ENCODE measurements around the gene RASSF8. TPM values are rescaled to one million over a fixed set of nuclear protein-coding genes. Genes with fewer than 3 reads are reported as not detected.

RASSF8 gene
- total RNA-seq, 1 donor from 2014 or later: 40.7 TPM

DNA sequence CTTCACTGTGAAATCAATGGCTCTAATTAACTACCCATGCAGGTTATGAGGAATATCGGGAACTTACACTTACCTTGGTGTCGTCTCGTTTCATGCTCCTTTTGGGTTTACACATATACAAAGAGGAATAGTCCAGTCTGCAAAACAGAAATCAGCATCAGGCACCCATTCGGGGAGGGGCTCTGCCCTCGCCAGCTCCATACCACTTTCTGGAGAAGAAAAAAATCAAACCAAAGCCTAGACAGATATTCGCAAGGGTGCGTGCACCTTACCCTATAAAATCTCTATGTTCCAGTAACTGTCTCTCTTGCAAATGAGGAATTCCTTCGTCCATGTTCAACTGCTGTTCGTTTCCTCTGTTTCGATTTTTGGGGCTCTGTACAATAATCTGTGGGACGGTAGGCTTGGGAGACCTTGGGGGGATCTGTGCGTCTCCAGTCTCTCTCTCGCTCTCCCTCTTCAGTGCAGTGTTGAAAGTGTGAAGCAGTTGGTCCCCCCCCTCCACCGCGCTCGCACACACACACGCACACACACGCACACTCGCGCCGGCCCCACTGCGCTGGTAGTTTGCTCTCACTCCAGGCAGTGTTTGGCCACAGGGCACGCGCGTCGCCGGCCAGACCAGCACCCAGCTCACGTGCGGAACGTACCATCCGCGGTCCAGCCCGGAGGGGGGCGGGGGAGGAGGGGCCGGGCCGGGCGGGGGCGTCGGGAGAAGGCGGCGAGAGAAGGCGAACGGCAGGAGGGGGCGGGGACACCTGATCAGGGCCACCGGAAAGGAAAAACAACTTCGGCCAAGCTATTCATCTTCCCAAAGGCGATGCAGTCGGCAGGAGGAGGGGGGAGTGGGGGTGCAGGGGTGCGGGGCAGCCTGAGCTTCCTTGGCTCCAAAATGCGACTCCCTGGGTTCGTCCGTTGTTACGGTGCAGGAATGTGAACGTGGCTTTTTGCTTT is 166.2 kb downstream of the RASSF8 start, which contains the start of gene BHLHE41:
Gene BHLHE41 (minus strand): TSS at position 592 of the 954 bp plus-strand sequence. CDS start 258 bp downstream, at position 334.
- DNase-seq (ENCODE audit: low spot score): peak; percentile 87

DNA sequence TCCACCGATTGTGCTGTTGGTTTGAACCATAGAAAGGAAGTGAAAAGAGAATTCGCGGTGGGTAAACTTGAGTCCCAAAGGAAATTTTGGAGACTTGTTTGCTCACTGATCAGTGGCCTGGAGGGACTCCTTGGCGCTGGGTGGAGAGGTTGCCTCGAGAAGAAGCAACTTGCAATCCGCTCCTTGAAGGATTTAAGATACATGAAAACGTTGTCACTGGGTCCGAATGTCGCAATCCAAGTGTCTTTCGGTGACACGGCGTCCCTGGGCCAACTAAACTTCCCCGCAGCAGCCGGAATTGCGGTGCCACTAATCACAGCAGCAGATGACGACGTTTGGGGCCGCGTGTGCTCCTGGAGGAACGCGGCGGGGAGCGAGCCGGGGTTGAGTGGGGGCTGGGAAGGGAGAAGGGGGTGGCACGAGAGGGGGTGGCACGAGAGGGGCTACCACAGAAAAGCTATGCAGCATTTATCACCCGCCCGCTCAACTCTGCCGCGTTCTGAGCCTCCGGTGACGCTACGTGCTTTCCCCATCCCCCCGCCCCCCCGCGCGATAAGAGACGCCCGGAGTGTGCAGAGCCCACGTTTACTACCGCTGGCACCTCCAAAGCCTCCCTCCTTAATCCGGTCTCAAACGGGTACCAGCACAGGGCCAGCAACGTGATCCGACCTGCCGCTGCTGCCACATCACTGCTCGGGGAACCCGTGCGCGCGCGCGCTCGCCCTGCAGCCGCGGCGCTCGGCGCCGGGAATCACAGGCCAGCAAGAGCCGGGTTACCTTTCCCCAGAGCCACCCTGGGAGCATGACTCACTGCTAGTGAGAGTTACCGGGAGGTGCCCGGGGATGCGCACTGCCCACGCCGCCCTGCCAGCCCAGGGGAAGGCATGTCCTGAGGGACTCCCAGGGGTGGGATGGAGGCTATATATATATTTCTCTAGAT is 167.2 kb downstream of the RASSF8 start:
- peak; percentile 82 for DNase-seq (ENCODE audit: low spot score)

DNA sequence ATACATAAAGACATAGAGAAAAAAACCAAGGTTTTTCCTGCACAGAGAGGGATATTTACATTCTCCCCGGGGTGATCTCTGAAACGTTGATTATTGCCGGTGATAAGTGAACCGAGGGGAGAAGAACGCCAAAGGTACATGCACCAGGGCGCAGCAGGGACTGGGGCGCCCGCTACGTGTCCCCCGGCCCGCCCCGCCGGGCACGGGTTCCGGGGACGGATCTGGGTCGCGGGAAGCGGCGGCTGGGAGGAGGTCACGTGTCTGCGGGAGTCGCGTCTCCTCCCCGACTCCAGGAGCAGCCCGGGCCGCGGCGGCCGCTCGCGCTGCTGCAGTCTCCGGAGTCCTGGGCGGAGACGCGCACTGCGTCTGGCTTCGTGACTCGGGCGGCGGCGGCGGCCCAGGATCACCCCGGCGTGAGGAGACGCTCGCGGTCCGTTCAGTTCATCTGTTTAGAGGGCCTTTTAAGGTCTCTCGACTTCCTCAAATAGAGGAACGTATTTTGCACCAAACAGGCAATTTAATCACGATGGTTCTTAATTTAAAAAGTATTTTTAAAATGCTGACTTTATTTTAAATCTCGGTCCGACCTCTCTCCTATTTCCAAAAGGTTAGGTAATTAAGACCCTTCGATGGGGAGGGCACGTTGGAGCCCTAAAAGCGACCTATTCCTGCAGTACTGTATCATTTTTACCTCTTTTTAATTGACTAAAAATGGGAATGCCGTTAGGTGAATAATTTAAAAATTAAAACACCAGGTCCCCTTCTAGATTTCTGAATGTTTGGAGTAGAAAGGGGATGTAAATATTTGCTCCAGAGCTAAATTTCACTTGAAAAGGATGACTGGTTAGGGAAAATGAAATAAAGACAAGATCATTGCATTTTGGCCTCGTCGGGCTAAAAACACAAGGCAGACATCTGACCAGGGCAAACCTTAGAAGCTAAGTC is 168.1 kb downstream of the RASSF8 start:
- peak; percentile 90 for DNase-seq (ENCODE audit: low spot score)

DNA sequence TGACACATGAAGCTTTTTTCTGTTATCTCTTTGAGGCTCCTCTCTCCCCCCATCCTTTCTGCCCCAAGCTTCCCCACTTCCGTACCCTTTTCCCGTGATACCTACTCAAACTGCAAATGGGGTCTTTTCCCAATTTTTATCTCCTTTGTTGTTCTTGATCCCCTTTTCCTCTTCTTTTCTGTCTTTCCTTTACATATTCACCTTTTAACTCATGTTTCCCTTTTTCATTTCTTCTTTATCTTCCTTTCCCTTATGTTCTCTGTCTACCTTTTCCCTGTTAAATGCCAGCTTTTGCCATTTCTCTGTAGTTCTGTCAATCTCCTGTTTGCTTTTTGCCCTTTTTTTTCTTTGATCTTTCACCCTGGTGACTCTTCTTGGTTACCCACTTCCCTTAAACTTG is 168.9 kb downstream of the RASSF8 start:
- DNase-seq (ENCODE audit: low spot score): no peak

DNA sequence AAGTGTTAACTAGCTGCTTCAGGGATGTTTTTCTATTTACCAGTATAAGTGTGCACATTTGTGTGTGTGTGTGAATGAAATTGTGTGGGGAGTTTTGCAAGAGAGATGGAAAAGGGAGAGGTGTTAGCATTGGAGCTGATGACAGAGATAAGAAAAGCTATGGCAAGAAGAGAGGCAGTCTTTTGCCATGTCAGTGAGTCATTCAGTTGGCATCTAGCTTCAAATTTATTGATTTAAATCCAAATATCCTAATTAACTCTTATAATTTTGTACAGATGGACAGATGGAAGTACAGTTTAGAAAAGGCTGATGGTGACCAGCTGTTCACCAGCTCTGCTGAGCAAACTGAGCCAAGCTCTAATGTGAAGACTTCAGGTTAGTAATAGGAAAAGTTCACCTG is 169.7 kb downstream of the RASSF8 start:
- no peak for DNase-seq (ENCODE audit: low spot score)

Other genes with a start within 250 kb of the RASSF8 start
- gene BHLHE41, start 166.4 kb downstream of the RASSF8 start, total RNA-seq: 99.6 TPM
- gene SSPN, start 236.9 kb downstream of the RASSF8 start, total RNA-seq: 64.4 TPM